Measurements from ENCODE around the gene C1QL1.

DNA sequence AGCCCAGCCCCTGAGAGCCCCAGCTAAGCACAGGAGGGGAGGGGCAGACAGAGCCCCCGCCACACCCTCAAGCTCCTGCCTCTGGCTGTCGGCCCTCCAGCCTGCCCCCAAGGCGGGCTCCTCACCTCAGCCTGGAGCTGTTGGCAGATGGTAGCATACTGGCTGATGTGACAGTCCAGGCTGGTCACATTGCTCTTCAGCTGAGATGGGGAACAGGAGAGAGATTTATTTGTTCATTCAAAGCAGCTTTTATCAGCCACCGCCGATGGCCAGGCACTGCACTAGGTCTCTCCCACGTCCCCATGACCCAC, 35.4 kb downstream of the C1QL1 start:
- no peak for TF ChIP-seq POLR2A (IDR thresholded peaks at IDR 0.05)
- no peak for TF ChIP-seq CTCF (IDR thresholded peaks at IDR 0.05)
- no peak for TF ChIP-seq EP300 (IDR thresholded peaks at IDR 0.05)
